Stimulated activated CD4-positive, alpha-beta T cell treated with anti-CD3 and anti-CD28 coated beads, TNF-alpha, amount 100 ng/mL, for 4 hours (primary cell): ENCODE data around the gene ANKH.

Experiments
- DNase-seq, 3 experiments: peaks; one replicate each; pipeline ENCODE4 v3.0.0-alpha.2; 2020; ENCODE audit warnings: low read depth in 3 of 3

ANKH gene

GRCh38 chr5:14762549-14763216 is 108.9 kb downstream of the ANKH start:
- DNase-seq, result no peak

- DNase-seq, result no peak
These were observed 111.0 kb downstream of the ANKH start for GRCh38 chr5:14760548-14761002.

- DNase-seq, result no peak
These were observed 111.6 kb downstream of the ANKH start for GRCh38 chr5:14759744-14760547.

- DNase-seq, result no peak
These were observed 113.7 kb downstream of the ANKH start for GRCh38 chr5:14757850-14758249.

- no peak for DNase-seq
These were observed 115.1 kb downstream of the ANKH start for GRCh38 chr5:14756478-14756877.

- DNase-seq, result no peak
These were observed 117.6 kb downstream of the ANKH start for GRCh38 chr5:14753947-14754346.

GRCh38 chr5:14753292-14753691 is 118.3 kb downstream of the ANKH start:
- no peak for DNase-seq

- no peak for DNase-seq
These were observed 119.0 kb downstream of the ANKH start for GRCh38 chr5:14752497-14753071.

GRCh38 chr5:14750712-14751111 is 120.9 kb downstream of the ANKH start:
- DNase-seq, result no peak

- DNase-seq, result no peak
These were observed 121.9 kb downstream of the ANKH start for GRCh38 chr5:14749579-14750101.

GRCh38 chr5:14748180-14748900 is 123.2 kb downstream of the ANKH start:
- DNase-seq, result no peak

GRCh38 chr5:14745753-14746152 is 125.8 kb downstream of the ANKH start:
- DNase-seq, result no peak

- DNase-seq, result no peak
These were observed 126.4 kb downstream of the ANKH start for GRCh38 chr5:14745188-14745563.

GRCh38 chr5:14744296-14745187 is 127.0 kb downstream of the ANKH start:
- no peak for DNase-seq

GRCh38 chr5:14743601-14744295 is 127.8 kb downstream of the ANKH start:
- no peak for DNase-seq

- DNase-seq, result no peak
These were observed 129.1 kb downstream of the ANKH start for GRCh38 chr5:14742498-14742897.

- DNase-seq, result no peak
These were observed 129.7 kb downstream of the ANKH start for GRCh38 chr5:14741801-14742440.

- no peak for DNase-seq
These were observed 130.4 kb downstream of the ANKH start for GRCh38 chr5:14741131-14741530.

- DNase-seq, result no peak
These were observed 131.6 kb downstream of the ANKH start for GRCh38 chr5:14739981-14740380.

- DNase-seq, result no peak
These were observed 132.0 kb downstream of the ANKH start for GRCh38 chr5:14739538-14739937.
